HCT116 (cell line): ENCODE data around the gene BEND4. TPM values are rescaled to one million over a fixed set of nuclear protein-coding genes. Genes with fewer than 3 reads are reported as not detected.
"Not testable (repeated sequence)": the region's sequence is repeated elsewhere in the genome, so short reads cannot be mapped to it uniquely, and the experiment has no call there.

Experiments
- ATAC-seq: fragments of 200-7000 bp; cut with Tn5 transposase; 2 replicates; pipeline ENCODE4 v1.9.1; 2020; ENCODE audit warnings: mild to moderate bottlenecking, moderate library complexity
- BruUV-seq: library from RNA; stranded (reverse); fragments of 400-500 nt; replicated peaks from 2 replicates; lab custom pipeline; 2021; lab: Mats Ljungman, UMichigan
- CTCF ChIA-PET: fragments of 300-600 bp; sonication (Branson Sonifier 250); formaldehyde crosslinking; loops from one replicate; lab custom pipeline; 2021; ENCODE audit warnings: antibody characterized with exemption; lab: Charles Lee
- POLR2A ChIA-PET: fragments of 300-600, 350-600 bp; sonication (Branson Sonifier 250); formaldehyde crosslinking; loops from one replicate; lab custom pipeline; 2021; ENCODE audit warnings: antibody characterized with exemption; lab: Charles Lee
- RAD21 ChIA-PET, 2 experiments: fragments of 300-600 bp; sonication (Branson Sonifier 250); formaldehyde crosslinking; loops; one replicate each; lab custom pipeline; 2023; ENCODE audit warnings: low total read pairs in 2 of 2; ENCODE audit not compliant: uncharacterized antibody in 2 of 2, unreplicated experiment in 2 of 2, low non-redundant PET in 1 of 2; lab: Charles Lee
- DNase-seq: peaks from one replicate; pipeline ENCODE4 v3.0.0-alpha.2; 2010; ENCODE audit warnings: low read depth, low spot score
- H2AFZ ChIP-seq: fragments of 200-600 bp; shearing (Covaris generic), sonication (generic); 2 replicates; pipeline ENCODE4 v1.6.1; 2017; ENCODE audit warnings: low read depth, mixed run types, mixed read lengths, antibody characterized with exemption, low read length; ENCODE audit not compliant: poor library complexity, severe bottlenecking
- H3K27ac ChIP-seq: 2 replicates; pipeline ENCODE4 v1.5.1; 2012; ENCODE audit warnings: low read depth, low read length
- H3K27me3 ChIP-seq: fragments of 200-600 bp; sonication (generic); 2 replicates; pipeline ENCODE4 v1.6.1; 2016; ENCODE audit warnings: mixed run types, low read length, mixed read lengths; ENCODE audit not compliant: insufficient read depth
- H3K36me3 ChIP-seq, 2 experiments: fragments of 200-500 bp in 1 of 2; fragments of 200-600 bp in 1 of 2; sonication (Bioruptor generic) in 1 of 2; sonication (generic) in 1 of 2; 2 replicates each; pipeline versions ENCODE4 v1.5.1 to v1.6.1; 2014 to 2016; ENCODE audit warnings: low read length in 2 of 2, inconsistent platforms in 1 of 2, mixed read lengths in 1 of 2, mixed run types in 1 of 2; ENCODE audit not compliant: insufficient read depth in 2 of 2, control insufficient read depth in 1 of 2
- H3K4me1 ChIP-seq, 2 experiments: fragments of 200-600 bp in 1 of 2; sonication (generic) in 1 of 2; 2 replicates each; pipeline versions ENCODE4 v1.5.1 to v1.6.1; 2012 to 2017; ENCODE audit warnings: low read length in 2 of 2, inconsistent platforms in 1 of 2, mild to moderate bottlenecking in 1 of 2, mixed read lengths in 1 of 2, mixed run types in 1 of 2, moderate library complexity in 1 of 2; ENCODE audit not compliant: insufficient read depth in 2 of 2, control insufficient read depth in 1 of 2
- H3K4me2 ChIP-seq: fragments of 200-600 bp; sonication (generic); 2 replicates; pipeline ENCODE4 v1.6.1; 2017; ENCODE audit warnings: mixed run types, low read length, mixed read lengths
- H3K4me3 ChIP-seq, 2 experiments: fragments of 200-600 bp in 1 of 2; sonication (generic) in 1 of 2; replicated peaks in 1 of 2; 2 replicates each; pipeline ENCODE4 v1.5.1; 2011 to 2016; ENCODE audit warnings: low read length in 2 of 2, control low read depth in 1 of 2, low read depth in 1 of 2, mild to moderate bottlenecking in 1 of 2, mixed read lengths in 1 of 2, mixed run types in 1 of 2
- H3K79me2 ChIP-seq: fragments of 200-600 bp; sonication (generic); 2 replicates; pipeline ENCODE4 v1.6.1; 2017; ENCODE audit warnings: mild to moderate bottlenecking, mixed run types, low read length, moderate library complexity, mixed read lengths; ENCODE audit not compliant: insufficient read depth
- H3K9ac ChIP-seq: fragments of 200-600 bp; sonication (generic); 2 replicates; pipeline ENCODE4 v1.6.1; 2016; ENCODE audit warnings: low read length, mixed read lengths
- H3K9me2 ChIP-seq: fragments of 200-600 bp; sonication (generic), shearing (Covaris generic); 2 replicates; pipeline ENCODE4 v1.6.1; 2017; ENCODE audit warnings: mixed run types, mild to moderate bottlenecking, moderate library complexity; ENCODE audit not compliant: insufficient read depth
- H3K9me3 ChIP-seq, 2 experiments: fragments of 200-500 bp in 1 of 2; fragments of 200-600 bp in 1 of 2; sonication (Bioruptor generic) in 1 of 2; sonication (generic) in 1 of 2; 2 replicates each; pipeline ENCODE4 v1.6.1; 2014 to 2017; ENCODE audit warnings: low read length in 2 of 2, mixed read lengths in 2 of 2, inconsistent platforms in 1 of 2, low read depth in 1 of 2, mild to moderate bottlenecking in 1 of 2, mixed run types in 1 of 2, moderate library complexity in 1 of 2; ENCODE audit not compliant: control insufficient read depth in 1 of 2, insufficient read depth in 1 of 2
- H4K20me1 ChIP-seq: fragments of 200-600 bp; sonication (generic), shearing (Covaris generic); 2 replicates; pipeline ENCODE4 v1.6.1; 2017; ENCODE audit warnings: mixed run types, mild to moderate bottlenecking, moderate library complexity; ENCODE audit not compliant: insufficient read depth
- ATF3 ChIP-seq: IDR thresholded peaks from 2 replicates; pipeline ENCODE4 v1.6.1; 2012
- CEBPB ChIP-seq: IDR thresholded peaks from 2 replicates; pipeline ENCODE4 v1.6.1; 2012; ENCODE audit warnings: low read depth
- ELF1 ChIP-seq: IDR thresholded peaks from 2 replicates; pipeline ENCODE4 v1.6.1; 2012; ENCODE audit warnings: low read depth, borderline replicate concordance
- EZH2 ChIP-seq: fragments of 200-600 bp; sonication (generic); IDR thresholded peaks from 2 replicates; pipeline ENCODE4 v1.6.1; 2017; ENCODE audit warnings: antibody characterized with exemption, mixed run types
- FOSL1 ChIP-seq: IDR thresholded peaks from 2 replicates; pipeline ENCODE4 v1.6.1; 2012; ENCODE audit warnings: low read depth
- JUND ChIP-seq: IDR thresholded peaks from 2 replicates; pipeline ENCODE4 v1.6.1; 2012
- POLR2A ChIP-seq: IDR thresholded peaks from 2 replicates; pipeline ENCODE4 v1.7.0; 2011; ENCODE audit warnings: borderline replicate concordance; ENCODE audit not compliant: insufficient read depth, insufficient read length; ENCODE audit errors: extremely low read depth
- RAD21 ChIP-seq: IDR thresholded peaks from 2 replicates; pipeline ENCODE4 v1.6.1; 2012; ENCODE audit warnings: low read depth, mild to moderate bottlenecking
- SIN3A ChIP-seq: IDR thresholded peaks from 2 replicates; pipeline ENCODE4 v1.6.1; 2012; ENCODE audit warnings: low read depth
- SP1 ChIP-seq: IDR thresholded peaks from 2 replicates; pipeline ENCODE4 v1.6.1; 2012; ENCODE audit warnings: low read depth
- ZNF274 ChIP-seq: fragments of 200-500 bp; sonication (Bioruptor generic); IDR thresholded peaks from 2 replicates; pipeline ENCODE4 v1.6.1; 2014; ENCODE audit warnings: mild to moderate bottlenecking, low read depth, low read length, inconsistent platforms
- intact Hi-C: fragments of 100-400 bp; cut with micrococcal nuclease; formaldehyde crosslinking; loops from 2 replicates; pipeline ENCODE4 v1.10.0; 2022
- total RNA-seq: library from RNA; stranded (reverse); gene quantifications from one replicate; pipeline ENCODE4 v1.2.1, GENCODE V29; 2021; ENCODE audit not compliant: unreplicated experiment
- TF ChIP-seq, protein P1 (sequence below): IDR thresholded peaks from 2 replicates; pipeline ENCODE4 v1.6.1; 2011; ENCODE audit warnings: mild to moderate bottlenecking, low read length, moderate library complexity; ENCODE audit not compliant: insufficient replicate concordance; ENCODE audit errors: extremely low read depth
- TF ChIP-seq, protein P2 (sequence below), 3 experiments: fragments of 200-600 bp in 1 of 3; sonication (generic) in 1 of 3; IDR thresholded peaks in 2 of 3; conservative IDR thresholded peaks in 1 of 3; 2 replicates each; pipeline ENCODE4 v1.5.1; 2012 to 2017; ENCODE audit warnings: low read depth in 2 of 3, low read length in 2 of 3, antibody characterized with exemption in 1 of 3, borderline replicate concordance in 1 of 3, control low read depth in 1 of 3, mild to moderate bottlenecking in 1 of 3, mixed read lengths in 1 of 3, mixed run types in 1 of 3, moderate library complexity in 1 of 3; ENCODE audit not compliant: insufficient read depth in 1 of 3
- TF ChIP-seq, protein P3 (sequence below): IDR thresholded peaks from 2 replicates; pipeline ENCODE4 v1.6.1; 2012

Gene BEND4
- total RNA-seq, 1 experiment from 2014 or later: 0.05 TPM

- H3K4me3 ChIP-seq, H4K20me1 ChIP-seq, H3K4me1 ChIP-seq, H3K4me2 ChIP-seq, H3K27ac ChIP-seq, H3K9me2 ChIP-seq, DNase-seq, H3K36me3 ChIP-seq, CTCF ChIA-PET, ATAC-seq, H3K9me3 ChIP-seq, BruUV-seq, H3K79me2 ChIP-seq, H2AFZ ChIP-seq, POLR2A ChIA-PET, intact Hi-C loops, H3K27me3 ChIP-seq, H3K9ac ChIP-seq, RAD21 ChIA-PET: not testable (repeated sequence)
Measured at GRCh38 chr4:42166186-42166585, 13.7 kb upstream of the BEND4 start.

DNA sequence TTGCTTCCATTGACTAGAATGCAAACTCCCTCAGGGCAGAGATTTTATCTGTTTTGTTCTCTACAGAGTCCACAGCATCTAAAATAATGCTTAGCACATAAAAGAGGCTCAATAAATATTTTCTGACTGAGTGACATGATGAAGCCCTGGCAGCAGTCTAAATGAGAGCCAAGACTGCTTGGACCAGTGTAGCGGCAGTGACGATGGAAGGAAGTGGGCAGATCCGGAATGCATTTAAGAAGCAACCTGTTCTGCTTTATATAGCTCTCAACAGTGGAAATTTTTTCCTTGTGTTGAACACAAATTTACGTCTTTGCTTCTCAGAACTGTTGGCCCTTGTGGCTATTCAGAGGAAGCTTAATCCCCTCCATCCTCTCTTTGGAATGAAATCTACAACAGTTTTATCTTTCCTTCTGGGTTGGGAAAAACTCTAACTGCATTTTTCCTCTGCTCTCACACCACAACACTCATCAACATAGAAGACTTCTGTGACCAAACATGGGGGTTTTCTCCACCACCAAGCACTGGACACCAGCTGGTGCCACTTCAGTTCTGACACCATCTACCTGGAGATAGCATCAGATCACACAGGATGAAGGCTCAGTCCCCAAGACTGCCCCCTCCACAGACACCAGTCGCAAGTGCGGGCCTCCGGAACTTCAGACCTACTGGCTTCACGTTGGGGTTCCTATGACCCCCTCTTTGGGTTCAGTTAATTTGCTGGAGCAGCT is 7.0 kb upstream of the BEND4 start:
- Histone ChIP-seq H4K20me1 (no peaks in the 10 kb centered on the region), H3K4me2 (no peak overlapping the region), H3K9ac (no peak overlapping the region), H3K27me3 (no peaks in the 10 kb centered on the region), H3K9me2 (no peaks in the 10 kb centered on the region), H3K4me1 (no peaks in the 10 kb centered on the region), H3K79me2 (no peaks in the 10 kb centered on the region), H3K27ac (no peak overlapping the region), H3K4me3 (no peak overlapping the region), H2AFZ (no peak overlapping the region), H3K36me3 (no peaks in the 10 kb centered on the region), H3K9me3 (0 out of 4 replicates have a peak, but pooled peaks cover 0 to 5% of the 10 kb centered on the region in 2 experiments)
- RAD21 ChIA-PET: no interaction called here
- intact Hi-C loops: no loop called here
- POLR2A ChIA-PET: no interaction called here
- no peak for ATAC-seq
- no peak for DNase-seq
- no TSS peak for BruUV-seq
- CTCF ChIA-PET: no interaction called here
- TF ChIP-seq, protein P1, sequence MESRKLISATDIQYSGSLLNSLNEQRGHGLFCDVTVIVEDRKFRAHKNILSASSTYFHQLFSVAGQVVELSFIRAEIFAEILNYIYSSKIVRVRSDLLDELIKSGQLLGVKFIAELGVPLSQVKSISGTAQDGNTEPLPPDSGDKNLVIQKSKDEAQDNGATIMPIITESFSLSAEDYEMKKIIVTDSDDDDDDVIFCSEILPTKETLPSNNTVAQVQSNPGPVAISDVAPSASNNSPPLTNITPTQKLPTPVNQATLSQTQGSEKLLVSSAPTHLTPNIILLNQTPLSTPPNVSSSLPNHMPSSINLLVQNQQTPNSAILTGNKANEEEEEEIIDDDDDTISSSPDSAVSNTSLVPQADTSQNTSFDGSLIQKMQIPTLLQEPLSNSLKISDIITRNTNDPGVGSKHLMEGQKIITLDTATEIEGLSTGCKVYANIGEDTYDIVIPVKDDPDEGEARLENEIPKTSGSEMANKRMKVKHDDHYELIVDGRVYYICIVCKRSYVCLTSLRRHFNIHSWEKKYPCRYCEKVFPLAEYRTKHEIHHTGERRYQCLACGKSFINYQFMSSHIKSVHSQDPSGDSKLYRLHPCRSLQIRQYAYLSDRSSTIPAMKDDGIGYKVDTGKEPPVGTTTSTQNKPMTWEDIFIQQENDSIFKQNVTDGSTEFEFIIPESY: no peak
- TF ChIP-seq EZH2: no peak
- TF ChIP-seq, protein P2, sequence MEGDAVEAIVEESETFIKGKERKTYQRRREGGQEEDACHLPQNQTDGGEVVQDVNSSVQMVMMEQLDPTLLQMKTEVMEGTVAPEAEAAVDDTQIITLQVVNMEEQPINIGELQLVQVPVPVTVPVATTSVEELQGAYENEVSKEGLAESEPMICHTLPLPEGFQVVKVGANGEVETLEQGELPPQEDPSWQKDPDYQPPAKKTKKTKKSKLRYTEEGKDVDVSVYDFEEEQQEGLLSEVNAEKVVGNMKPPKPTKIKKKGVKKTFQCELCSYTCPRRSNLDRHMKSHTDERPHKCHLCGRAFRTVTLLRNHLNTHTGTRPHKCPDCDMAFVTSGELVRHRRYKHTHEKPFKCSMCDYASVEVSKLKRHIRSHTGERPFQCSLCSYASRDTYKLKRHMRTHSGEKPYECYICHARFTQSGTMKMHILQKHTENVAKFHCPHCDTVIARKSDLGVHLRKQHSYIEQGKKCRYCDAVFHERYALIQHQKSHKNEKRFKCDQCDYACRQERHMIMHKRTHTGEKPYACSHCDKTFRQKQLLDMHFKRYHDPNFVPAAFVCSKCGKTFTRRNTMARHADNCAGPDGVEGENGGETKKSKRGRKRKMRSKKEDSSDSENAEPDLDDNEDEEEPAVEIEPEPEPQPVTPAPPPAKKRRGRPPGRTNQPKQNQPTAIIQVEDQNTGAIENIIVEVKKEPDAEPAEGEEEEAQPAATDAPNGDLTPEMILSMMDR (IDR thresholded peaks at IDR 0.05 in 2 of 3, conservative IDR thresholded peaks at IDR 0.05 in 1 of 3; ENCODE audit: borderline replicate concordance in 1 of 3, insufficient read depth in 1 of 3, low read depth in 2 of 3, low read length in 2 of 3): no peak
- TF ChIP-seq SP1: no peak
- TF ChIP-seq JUND: no peak
- no peak for TF ChIP-seq POLR2A
- no peak for TF ChIP-seq RAD21
- TF ChIP-seq ELF1: no peak
- TF ChIP-seq, protein P3, sequence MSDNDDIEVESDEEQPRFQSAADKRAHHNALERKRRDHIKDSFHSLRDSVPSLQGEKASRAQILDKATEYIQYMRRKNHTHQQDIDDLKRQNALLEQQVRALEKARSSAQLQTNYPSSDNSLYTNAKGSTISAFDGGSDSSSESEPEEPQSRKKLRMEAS: no peak
- TF ChIP-seq ATF3: no peak
- TF ChIP-seq CEBPB: no peak
- no peak for TF ChIP-seq FOSL1
- no peak for TF ChIP-seq SIN3A
- no peak for TF ChIP-seq ZNF274
